Measurements from ENCODE around the gene PDE3A. TPM values are rescaled to one million over a fixed set of nuclear protein-coding genes. Genes with fewer than 3 reads are reported as not detected.

PDE3A gene
- total RNA-seq, 1 donor = 14.8 TPM

- DNase-seq (ENCODE audit: insufficient read length, low spot score, missing footprints) = no peak
- Histone ChIP-seq H3K27me3 (ENCODE audit: insufficient read depth, low read length) (no peaks in the 10 kb centered on the region), H3K4me1 (ENCODE audit: insufficient read depth, low read length) (peaks cover 18% of the 10 kb centered on the region), H2AFZ (ENCODE audit: low read length) (no peak overlapping the region), H3K79me2 (ENCODE audit: insufficient read depth, low read length) (peaks cover 8% of the 10 kb centered on the region), H4K20me1 (ENCODE audit: insufficient read depth, low read length) (no peaks in the 10 kb centered on the region), H3K36me3 (ENCODE audit: insufficient read depth, low read length) (no peaks in the 10 kb centered on the region), H3K27ac (ENCODE audit: low read depth, low read length) (no peak overlapping the region), H3K9me3 (ENCODE audit: low read depth, low read length) (no peaks in the 10 kb centered on the region), H3K4me2 (ENCODE audit: insufficient read depth, low read length) (no peak overlapping the region), H3K4me3 (ENCODE audit: insufficient read depth, low read length) (no peak overlapping the region)
- no peak for TF ChIP-seq CTCF (IDR thresholded peaks at IDR 0.05; ENCODE audit: extremely low read depth, low read depth, low read length)
Observed at GRCh38 chr12:20510811-20511210, 142.5 kb downstream of the PDE3A start.

GRCh38 chr12:20513189-20513588 lies 144.9 kb downstream of the PDE3A start:
- no peak for TF ChIP-seq CTCF (IDR thresholded peaks at IDR 0.05; ENCODE audit: extremely low read depth, low read depth, low read length)
- Histone ChIP-seq H2AFZ (ENCODE audit: low read length) (no peak overlapping the region), H4K20me1 (ENCODE audit: insufficient read depth, low read length) (no peaks in the 10 kb centered on the region), H3K9me3 (ENCODE audit: low read depth, low read length) (no peaks in the 10 kb centered on the region), H3K27ac (ENCODE audit: low read depth, low read length) (no peak overlapping the region), H3K4me3 (ENCODE audit: insufficient read depth, low read length) (no peak overlapping the region), H3K27me3 (ENCODE audit: insufficient read depth, low read length) (no peaks in the 10 kb centered on the region), H3K4me2 (ENCODE audit: insufficient read depth, low read length) (no peak overlapping the region), H3K36me3 (ENCODE audit: insufficient read depth, low read length) (no peaks in the 10 kb centered on the region), H3K4me1 (ENCODE audit: insufficient read depth, low read length) (peaks cover 9% of the 10 kb centered on the region), H3K79me2 (ENCODE audit: insufficient read depth, low read length) (peaks cover 11% of the 10 kb centered on the region)
- DNase-seq (ENCODE audit: insufficient read length, low spot score, missing footprints) = no peak

GRCh38 chr12:20514598-20514997 lies 146.3 kb downstream of the PDE3A start:
- Histone ChIP-seq H3K4me2 (ENCODE audit: insufficient read depth, low read length) (no peak overlapping the region), H3K79me2 (ENCODE audit: insufficient read depth, low read length) (peaks cover 6% of the 10 kb centered on the region), H4K20me1 (ENCODE audit: insufficient read depth, low read length) (no peaks in the 10 kb centered on the region), H3K9me3 (ENCODE audit: low read depth, low read length) (no peaks in the 10 kb centered on the region), H3K4me3 (ENCODE audit: insufficient read depth, low read length) (no peak overlapping the region), H3K4me1 (ENCODE audit: insufficient read depth, low read length) (peaks cover 2% of the 10 kb centered on the region), H3K27ac (ENCODE audit: low read depth, low read length) (no peak overlapping the region), H3K36me3 (ENCODE audit: insufficient read depth, low read length) (no peaks in the 10 kb centered on the region), H3K27me3 (ENCODE audit: insufficient read depth, low read length) (no peaks in the 10 kb centered on the region), H2AFZ (ENCODE audit: low read length) (no peak overlapping the region)
- no peak for TF ChIP-seq CTCF (IDR thresholded peaks at IDR 0.05; ENCODE audit: extremely low read depth, low read depth, low read length)
- no peak for DNase-seq (ENCODE audit: insufficient read length, low spot score, missing footprints)

GRCh38 chr12:20520532-20520931 lies 152.2 kb downstream of the PDE3A start:
- Histone ChIP-seq H3K79me2 (ENCODE audit: insufficient read depth, low read length) (peaks cover 31% of the 10 kb centered on the region), H3K4me2 (ENCODE audit: insufficient read depth, low read length) (no peak overlapping the region)
- no peak for DNase-seq (ENCODE audit: insufficient read length, low spot score, missing footprints)

More at GRCh38 chr12:20520532-20520931, 152.2 kb downstream of the PDE3A start:
- Histone ChIP-seq H3K27me3 (ENCODE audit: insufficient read depth, low read length) (no peaks in the 10 kb centered on the region), H2AFZ (ENCODE audit: low read length) (peak overlapping the region; percentile 28), H3K36me3 (ENCODE audit: insufficient read depth, low read length) (no peaks in the 10 kb centered on the region), H3K27ac (ENCODE audit: low read depth, low read length) (no peak overlapping the region), H3K9me3 (ENCODE audit: low read depth, low read length) (no peaks in the 10 kb centered on the region), H4K20me1 (ENCODE audit: insufficient read depth, low read length) (no peaks in the 10 kb centered on the region), H3K4me1 (ENCODE audit: insufficient read depth, low read length) (peaks cover 13% of the 10 kb centered on the region), H3K4me3 (ENCODE audit: insufficient read depth, low read length) (no peak overlapping the region)
- no peak for TF ChIP-seq CTCF (IDR thresholded peaks at IDR 0.05; ENCODE audit: extremely low read depth, low read depth, low read length)

Measured in osteoblast (primary cell).